Measurements from ENCODE around the gene PCLAF. TPM values are rescaled to one million over a fixed set of nuclear protein-coding genes. Genes with fewer than 3 reads are reported as not detected.

The PCLAF gene
- total and polyA plus RNA-seq, 2 of the 4 experiments (the other 2 are of a cell fraction), result 12.9 to 60.5 TPM

DNA sequence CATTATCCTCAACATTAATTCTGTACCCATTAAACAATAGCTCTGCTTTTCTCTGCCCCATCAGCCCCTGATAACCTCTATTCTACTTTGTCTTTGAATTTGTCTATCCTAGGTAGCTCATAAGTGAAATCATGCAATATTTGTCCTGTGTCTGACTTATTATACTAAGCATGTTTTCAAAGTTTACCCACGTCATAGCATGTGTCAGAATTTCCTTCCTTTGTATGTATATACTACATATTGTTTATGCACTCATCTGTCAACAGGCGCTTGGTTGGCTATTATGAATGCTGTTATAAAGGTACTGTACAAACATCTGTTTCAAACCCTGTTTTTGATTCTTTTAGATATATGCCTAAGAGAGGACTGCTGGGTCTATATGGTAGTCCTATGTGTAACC, 43.5 kb downstream of the PCLAF start:
- peak; percentile 82 for DNase-seq
- peak; percentile 62 for ATAC-seq (ENCODE audit: low read depth)
- WGBS, 2 experiments (ENCODE audit: extremely low coverage in 2 of 2, insufficient read length in 1 of 2), result no CpG with 5 or more reads among the region's 2 CpGs
- ChIA-PET CTCF (interaction anchor here (0.5 kb wide), 1 partner anchor 21 kb away, joined by 3 read pairs; no protein-coding TSS in a partner anchor), POLR2A (ENCODE audit: unreplicated experiment) (interaction anchor here (0.5 to 0.6 kb wide), 2 partner anchors 141 to 152 kb away, joined by 5 to 7 read pairs; no protein-coding TSS in a partner anchor)
- dilution Hi-C loops (cut with HindIII; ENCODE audit: low sequenced_read_pairs, unreplicated experiment), result no loop called here
- no peak overlapping the region for H3K4ac ChIP-seq (ENCODE audit: low read depth, low read length)
- no peak overlapping the region for H3K56ac ChIP-seq (ENCODE audit: extremely low read depth, insufficient read depth, low read length)
- H3K9me1 ChIP-seq (ENCODE audit: insufficient read depth, low read length), result peaks cover 6% of the 10 kb centered on the region; the same call in 1 of the 2 replicates
- H3K4me3 ChIP-seq (ENCODE audit: insufficient read depth, low read depth, low read length), result no peak overlapping the region
- H3K18ac ChIP-seq (ENCODE audit: low read depth, low read length), result no peak overlapping the region
- no peaks in the 10 kb centered on the region for H3K27me3 ChIP-seq (ENCODE audit: control insufficient read depth, insufficient read depth, low read length)
- H2BK120ac ChIP-seq (ENCODE audit: low read depth, low read length), result no peak overlapping the region
- H2AFZ ChIP-seq (replicated peaks; ENCODE audit: low read length, poor library complexity), result no peak overlapping the region
- no peaks in the 10 kb centered on the region for H3K9me3 ChIP-seq (ENCODE audit: control insufficient read depth, insufficient read depth, low read length)
- no peaks in the 10 kb centered on the region; the same call in 1 of the 2 replicates for H3K36me3 ChIP-seq (ENCODE audit: control insufficient read depth, insufficient read depth, low read length)
- H4K91ac ChIP-seq (ENCODE audit: insufficient read depth, low read depth, low read length), result no peak overlapping the region
- no peak overlapping the region for H4K8ac ChIP-seq (ENCODE audit: low read depth in 2 of 2, low read length in 2 of 2)
- peaks cover 39 to 70% of the 10 kb centered on the region in 2 experiments for H3K79me1 ChIP-seq (ENCODE audit: low read depth in 1 of 2, low read length in 2 of 2)
- H3K4me2 ChIP-seq (ENCODE audit: low read depth, low read length), result peak overlapping the region; percentile 18; the same call in 1 of the 2 replicates
- TF ChIP-seq, protein P1, sequence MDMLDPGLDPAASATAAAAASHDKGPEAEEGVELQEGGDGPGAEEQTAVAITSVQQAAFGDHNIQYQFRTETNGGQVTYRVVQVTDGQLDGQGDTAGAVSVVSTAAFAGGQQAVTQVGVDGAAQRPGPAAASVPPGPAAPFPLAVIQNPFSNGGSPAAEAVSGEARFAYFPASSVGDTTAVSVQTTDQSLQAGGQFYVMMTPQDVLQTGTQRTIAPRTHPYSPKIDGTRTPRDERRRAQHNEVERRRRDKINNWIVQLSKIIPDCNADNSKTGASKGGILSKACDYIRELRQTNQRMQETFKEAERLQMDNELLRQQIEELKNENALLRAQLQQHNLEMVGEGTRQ (IDR thresholded peaks at IDR 0.05; ENCODE audit: low read depth, low read length), result no peak
- TF ChIP-seq POLR2A (IDR thresholded peaks at IDR 0.05; ENCODE audit: low read depth, low read length), result no peak
- TF ChIP-seq FOS (IDR thresholded peaks at IDR 0.05; ENCODE audit: low read depth, low read length), result peak; percentile 28; the same call in 1 of the 2 replicates
- TF ChIP-seq CHD1 (IDR thresholded peaks at IDR 0.05; ENCODE audit: low read depth, low read length), result no peak
- no peak for TF ChIP-seq RAD21 (IDR thresholded peaks at IDR 0.05; ENCODE audit: low read length)
- no peak for TF ChIP-seq RFX5 (IDR thresholded peaks at IDR 0.05; ENCODE audit: low read depth, low read length)
- no peak for TF ChIP-seq RCOR1 (IDR thresholded peaks at IDR 0.05; ENCODE audit: insufficient replicate concordance, low read length)
- no peak overlapping the region for H2BK5ac ChIP-seq (ENCODE audit: low read depth, low read length, poor library complexity, severe bottlenecking)
- H2AK9ac ChIP-seq (replicated peaks; ENCODE audit: low read depth, low read length, poor library complexity), result no peak overlapping the region
- in situ Hi-C loops (cut with MboI; ENCODE audit: low sequenced_read_pairs), result no loop called here
- no peak overlapping the region for H2AK5ac ChIP-seq (ENCODE audit: low read depth, low read length)
- no peak overlapping the region for H3K27ac ChIP-seq (ENCODE audit: insufficient read depth, low read length)
- no peak overlapping the region for H2BK15ac ChIP-seq (ENCODE audit: low read depth, low read length)
- BruUV-seq (replicated peaks), result no TSS peak
- H2BK20ac ChIP-seq (ENCODE audit: low read depth, low read length), result no peak overlapping the region
- no peak overlapping the region for H3K23ac ChIP-seq (ENCODE audit: low read depth, low read length)
- H3K4me1 ChIP-seq (ENCODE audit: control insufficient read depth, insufficient read depth, low read length), result peaks cover 2% of the 10 kb centered on the region; the same call in 1 of the 2 replicates
- intact Hi-C loops (cut with micrococcal nuclease), result no loop called here
- H3K14ac ChIP-seq (replicated peaks; ENCODE audit: low read depth, low read length), result no peak overlapping the region
- peaks cover 15% of the 10 kb centered on the region; the same call in 1 of the 2 replicates for H4K20me1 ChIP-seq (ENCODE audit: insufficient read depth, low read length)
- H3K9ac ChIP-seq (ENCODE audit: low read depth, low read length), result no peak overlapping the region
- no peak overlapping the region for H4K5ac ChIP-seq (ENCODE audit: low read depth, low read length)
